ENCODE results near the gene CMTM3.

CMTM3 gene

DNA sequence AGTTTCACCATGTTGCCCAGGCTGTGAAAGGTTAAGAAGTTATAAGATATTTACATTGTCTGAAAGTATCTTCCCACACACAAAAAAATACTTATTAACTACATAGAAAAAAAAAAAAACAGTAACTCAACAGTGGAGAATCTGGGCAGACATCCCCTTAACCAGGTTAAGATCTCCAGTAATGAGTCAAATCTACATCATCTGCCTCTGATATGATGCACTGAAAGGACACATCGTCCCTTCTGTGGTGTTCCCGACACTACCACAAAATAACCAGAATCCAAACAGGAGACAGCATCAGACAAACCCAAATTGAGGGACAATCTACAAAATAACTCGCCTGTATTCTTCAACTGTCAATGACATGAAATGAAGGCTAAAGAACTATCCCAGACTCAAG is 52.0 kb downstream of the CMTM3 start:
- Histone ChIP-seq H3K4me1 (ENCODE audit: control insufficient read depth, insufficient read depth, low read length) (peaks cover 7% of the 10 kb centered on the region), H3K4me3 (ENCODE audit: low read depth, low read length) (no peak overlapping the region), H3K27ac (ENCODE audit: extremely low read depth, low read depth, low read length) (no peak overlapping the region), H3K36me3 (ENCODE audit: control insufficient read depth in 2 of 2, insufficient read depth in 1 of 2, low read length in 2 of 2) (no peaks in the 10 kb centered on the region; a peak in 1 of 3 replicates), H3K9me3 (ENCODE audit: control insufficient read depth, insufficient read depth, low read depth, low read length) (no peaks in the 10 kb centered on the region)
- TF ChIP-seq ZSCAN18 (tag by site-specific recombination; IDR thresholded peaks at IDR 0.05): no peak
- TF ChIP-seq ZNF2 (tag by site-specific recombination; IDR thresholded peaks at IDR 0.05): no peak
- TF ChIP-seq SP2 (tag by site-specific recombination; IDR thresholded peaks at IDR 0.05): no peak
- no peak for TF ChIP-seq PRDM1 (tag by site-specific recombination; IDR thresholded peaks at IDR 0.05)
- TF ChIP-seq ZNF416 (tag by site-specific recombination; IDR thresholded peaks at IDR 0.05): no peak
- no peak for TF ChIP-seq ZNF423 (tag by site-specific recombination; IDR thresholded peaks at IDR 0.05)
- no peak for TF ChIP-seq ZNF664 (tag by site-specific recombination; IDR thresholded peaks at IDR 0.05)
- TF ChIP-seq GLIS2 (tag by site-specific recombination; IDR thresholded peaks at IDR 0.05): no peak
- TF ChIP-seq, protein P1, sequence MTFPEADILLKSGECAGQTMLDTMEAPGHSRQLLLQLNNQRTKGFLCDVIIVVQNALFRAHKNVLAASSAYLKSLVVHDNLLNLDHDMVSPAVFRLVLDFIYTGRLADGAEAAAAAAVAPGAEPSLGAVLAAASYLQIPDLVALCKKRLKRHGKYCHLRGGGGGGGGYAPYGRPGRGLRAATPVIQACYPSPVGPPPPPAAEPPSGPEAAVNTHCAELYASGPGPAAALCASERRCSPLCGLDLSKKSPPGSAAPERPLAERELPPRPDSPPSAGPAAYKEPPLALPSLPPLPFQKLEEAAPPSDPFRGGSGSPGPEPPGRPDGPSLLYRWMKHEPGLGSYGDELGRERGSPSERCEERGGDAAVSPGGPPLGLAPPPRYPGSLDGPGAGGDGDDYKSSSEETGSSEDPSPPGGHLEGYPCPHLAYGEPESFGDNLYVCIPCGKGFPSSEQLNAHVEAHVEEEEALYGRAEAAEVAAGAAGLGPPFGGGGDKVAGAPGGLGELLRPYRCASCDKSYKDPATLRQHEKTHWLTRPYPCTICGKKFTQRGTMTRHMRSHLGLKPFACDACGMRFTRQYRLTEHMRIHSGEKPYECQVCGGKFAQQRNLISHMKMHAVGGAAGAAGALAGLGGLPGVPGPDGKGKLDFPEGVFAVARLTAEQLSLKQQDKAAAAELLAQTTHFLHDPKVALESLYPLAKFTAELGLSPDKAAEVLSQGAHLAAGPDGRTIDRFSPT (tag by site-specific recombination; IDR thresholded peaks at IDR 0.05): no peak
- no peak for TF ChIP-seq HOXA7 (CRISPR knock-in tag; IDR thresholded peaks at IDR 0.05; ENCODE audit: borderline replicate concordance)
- ChIA-PET POLR2A (no interaction called here), CTCF (no interaction called here)

DNA sequence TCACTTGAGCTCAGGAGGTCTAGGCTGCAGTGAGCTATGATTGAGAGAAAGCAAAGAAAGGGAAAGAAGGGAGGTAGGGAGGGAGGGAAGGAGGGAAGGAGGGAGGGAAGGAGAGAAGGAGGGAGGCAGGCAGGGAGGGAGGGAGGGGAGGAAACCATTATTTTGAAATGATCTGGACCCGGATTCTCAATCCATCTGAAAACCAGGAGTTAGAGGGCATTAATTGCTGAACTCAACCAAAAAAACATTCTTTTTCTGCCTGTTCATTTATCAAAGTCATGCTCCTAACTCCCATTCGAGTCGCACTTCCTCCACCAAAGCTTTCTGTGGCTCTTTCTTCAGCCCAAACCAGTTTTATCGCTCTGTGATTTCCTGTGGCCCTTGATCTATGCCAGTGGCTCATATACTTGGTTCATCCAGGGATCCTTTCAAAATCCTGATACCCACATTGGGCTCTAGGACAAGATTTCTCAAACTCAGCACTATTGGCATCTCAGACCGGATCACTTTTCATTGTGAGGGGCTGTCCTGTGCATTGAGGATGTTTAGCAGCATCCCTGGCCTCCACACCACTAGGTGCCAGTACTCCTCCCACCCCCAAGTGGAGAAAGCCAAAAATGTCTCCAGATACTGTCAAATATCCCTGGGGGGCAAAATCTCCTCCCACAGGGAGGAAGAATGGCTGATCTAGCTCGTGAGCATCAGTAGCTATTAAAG is 53.8 kb downstream of the CMTM3 start:
- no peak for TF ChIP-seq ZNF132 (tag by site-specific recombination; IDR thresholded peaks at IDR 0.05; ENCODE audit: borderline replicate concordance)
- TF ChIP-seq, protein P2, sequence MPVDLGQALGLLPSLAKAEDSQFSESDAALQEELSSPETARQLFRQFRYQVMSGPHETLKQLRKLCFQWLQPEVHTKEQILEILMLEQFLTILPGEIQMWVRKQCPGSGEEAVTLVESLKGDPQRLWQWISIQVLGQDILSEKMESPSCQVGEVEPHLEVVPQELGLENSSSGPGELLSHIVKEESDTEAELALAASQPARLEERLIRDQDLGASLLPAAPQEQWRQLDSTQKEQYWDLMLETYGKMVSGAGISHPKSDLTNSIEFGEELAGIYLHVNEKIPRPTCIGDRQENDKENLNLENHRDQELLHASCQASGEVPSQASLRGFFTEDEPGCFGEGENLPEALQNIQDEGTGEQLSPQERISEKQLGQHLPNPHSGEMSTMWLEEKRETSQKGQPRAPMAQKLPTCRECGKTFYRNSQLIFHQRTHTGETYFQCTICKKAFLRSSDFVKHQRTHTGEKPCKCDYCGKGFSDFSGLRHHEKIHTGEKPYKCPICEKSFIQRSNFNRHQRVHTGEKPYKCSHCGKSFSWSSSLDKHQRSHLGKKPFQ (tag by site-specific recombination; IDR thresholded peaks at IDR 0.05): no peak
- TF ChIP-seq, protein P3, sequence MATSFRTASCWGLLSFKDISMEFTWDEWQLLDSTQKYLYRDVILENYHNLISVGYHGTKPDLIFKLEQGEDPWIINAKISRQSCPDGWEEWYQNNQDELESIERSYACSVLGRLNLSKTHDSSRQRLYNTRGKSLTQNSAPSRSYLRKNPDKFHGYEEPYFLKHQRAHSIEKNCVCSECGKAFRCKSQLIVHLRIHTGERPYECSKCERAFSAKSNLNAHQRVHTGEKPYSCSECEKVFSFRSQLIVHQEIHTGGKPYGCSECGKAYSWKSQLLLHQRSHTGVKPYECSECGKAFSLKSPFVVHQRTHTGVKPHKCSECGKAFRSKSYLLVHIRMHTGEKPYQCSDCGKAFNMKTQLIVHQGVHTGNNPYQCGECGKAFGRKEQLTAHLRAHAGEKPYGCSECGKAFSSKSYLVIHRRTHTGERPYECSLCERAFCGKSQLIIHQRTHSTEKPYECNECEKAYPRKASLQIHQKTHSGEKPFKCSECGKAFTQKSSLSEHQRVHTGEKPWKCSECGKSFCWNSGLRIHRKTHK (tag by site-specific recombination; IDR thresholded peaks at IDR 0.05): no peak
- no peak for TF ChIP-seq MEIS1 (CRISPR knock-in tag; IDR thresholded peaks at IDR 0.05; ENCODE audit: borderline replicate concordance)
- TF ChIP-seq MZF1 (tag by site-specific recombination; IDR thresholded peaks at IDR 0.05; ENCODE audit: borderline replicate concordance): no peak
- no peak for TF ChIP-seq ZNF76 (tag by site-specific recombination; IDR thresholded peaks at IDR 0.05; ENCODE audit: borderline replicate concordance, low read depth)
- no peak for TF ChIP-seq ZNF571 (tag by site-specific recombination; IDR thresholded peaks at IDR 0.05)
- TF ChIP-seq ZNF501 (tag by site-specific recombination; IDR thresholded peaks at IDR 0.05): no peak
- no peak for TF ChIP-seq ZNF558 (tag by site-specific recombination; IDR thresholded peaks at IDR 0.05)
- no peak for TF ChIP-seq ZNF654 (tag by site-specific recombination; IDR thresholded peaks at IDR 0.05; ENCODE audit: low read depth)
- no peak for TF ChIP-seq ZNF530 (tag by site-specific recombination; IDR thresholded peaks at IDR 0.05; ENCODE audit: low read depth)
- no peak for TF ChIP-seq ZNF324 (tag by site-specific recombination; IDR thresholded peaks at IDR 0.05)
- no peak for TF ChIP-seq ZNF843 (tag by site-specific recombination; IDR thresholded peaks at IDR 0.05)
- no peak for TF ChIP-seq SCRT1 (tag by site-specific recombination; IDR thresholded peaks at IDR 0.05; ENCODE audit: borderline replicate concordance)
- no peak for TF ChIP-seq RBAK (tag by site-specific recombination; IDR thresholded peaks at IDR 0.05)
- no peak for TF ChIP-seq KLF16 (tag by site-specific recombination; IDR thresholded peaks at IDR 0.05)
- TF ChIP-seq ZNF555 (tag by site-specific recombination; conservative IDR thresholded peaks at IDR 0.05): no peak
- no peak for TF ChIP-seq ZNF433 (tag by site-specific recombination; IDR thresholded peaks at IDR 0.05; ENCODE audit: low read depth)
- H3K4me3 ChIP-seq (ENCODE audit: low read depth, low read length): no peak overlapping the region
- ChIA-PET POLR2A (no interaction called here), CTCF (interaction anchor here (0.6 to 5.9 kb wide), 4 partner anchors 7 to 215 kb away, joined by 3 to 86 read pairs (median 5); no protein-coding TSS in a partner anchor)
- H3K9me3 ChIP-seq (ENCODE audit: control insufficient read depth, insufficient read depth, low read depth, low read length): no peaks in the 10 kb centered on the region
- no peaks in the 10 kb centered on the region; a peak in 1 of 3 replicates for H3K36me3 ChIP-seq (ENCODE audit: control insufficient read depth in 2 of 2, insufficient read depth in 1 of 2, low read length in 2 of 2)
- H3K27ac ChIP-seq (ENCODE audit: extremely low read depth, low read depth, low read length): no peak overlapping the region
- peaks cover 18% of the 10 kb centered on the region for H3K4me1 ChIP-seq (ENCODE audit: control insufficient read depth, insufficient read depth, low read length)

All from HEK293 (cell line).